Neural cell (in vitro differentiated cells): Measurements from ENCODE around the gene POLH.
"Not testable (repeated sequence)": the region's sequence is repeated elsewhere in the genome, so short reads cannot be mapped to it uniquely, and the experiment has no call there.

Source experiments
- CTCF ChIP-seq: fragments of 450-650 bp; IDR thresholded peaks from 2 replicates; pipeline ENCODE4 v1.5.1; 2014; ENCODE audit warnings: antibody characterized with exemption, mild to moderate bottlenecking, moderate library complexity; ENCODE audit not compliant: poor library complexity, severe bottlenecking
- MXI1 ChIP-seq: fragments of 450-650 bp; conservative IDR thresholded peaks from 2 replicates; pipeline ENCODE4 v1.6.1; 2014; ENCODE audit warnings: antibody characterized with exemption, mild to moderate bottlenecking; ENCODE audit not compliant: poor library complexity, severe bottlenecking

GRCh38 chr6:43652822-43653221, 76.8 kb downstream of the POLH start:
- not testable (repeated sequence) for TF ChIP-seq CTCF, MXI1
